22Rv1 (cell line): ENCODE data around the gene SYNDIG1.

Experiments
- H3K27ac ChIP-seq: fragments of 450-650 bp; 2 replicates; pipeline ENCODE4 v1.5.1; 2017
- ZFX ChIP-seq: fragments of 450-650 bp; IDR thresholded peaks from 2 replicates; pipeline ENCODE4 v1.6.1; 2017; ENCODE audit warnings: antibody characterized with exemption, borderline replicate concordance
- TF ChIP-seq, protein P1 (sequence below): fragments of 450-650 bp; IDR thresholded peaks from 2 replicates; pipeline ENCODE4 v1.5.1; 2017; ENCODE audit warnings: mild to moderate bottlenecking

SYNDIG1 gene

DNA sequence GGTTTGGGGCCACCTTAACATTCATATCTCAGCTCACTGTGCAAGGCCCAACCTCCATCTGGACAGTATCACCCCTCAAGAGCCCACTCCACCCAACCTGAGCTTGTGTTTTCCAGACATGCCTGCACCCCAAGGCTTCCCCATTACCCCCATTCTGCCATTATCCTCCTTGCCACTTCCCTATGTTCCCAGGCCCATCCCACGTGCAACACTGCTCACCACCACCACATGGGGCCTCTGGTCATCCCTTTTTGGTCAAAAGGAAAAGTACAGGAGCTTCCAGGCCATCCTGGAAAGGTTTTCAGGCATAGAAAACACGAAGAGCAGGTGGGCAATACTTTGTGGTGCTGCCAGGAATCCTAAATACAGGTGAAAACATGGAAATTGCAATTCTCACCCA lies 140.3 kb downstream of the SYNDIG1 start:
- no peak for TF ChIP-seq ZFX
- TF ChIP-seq, protein P1, sequence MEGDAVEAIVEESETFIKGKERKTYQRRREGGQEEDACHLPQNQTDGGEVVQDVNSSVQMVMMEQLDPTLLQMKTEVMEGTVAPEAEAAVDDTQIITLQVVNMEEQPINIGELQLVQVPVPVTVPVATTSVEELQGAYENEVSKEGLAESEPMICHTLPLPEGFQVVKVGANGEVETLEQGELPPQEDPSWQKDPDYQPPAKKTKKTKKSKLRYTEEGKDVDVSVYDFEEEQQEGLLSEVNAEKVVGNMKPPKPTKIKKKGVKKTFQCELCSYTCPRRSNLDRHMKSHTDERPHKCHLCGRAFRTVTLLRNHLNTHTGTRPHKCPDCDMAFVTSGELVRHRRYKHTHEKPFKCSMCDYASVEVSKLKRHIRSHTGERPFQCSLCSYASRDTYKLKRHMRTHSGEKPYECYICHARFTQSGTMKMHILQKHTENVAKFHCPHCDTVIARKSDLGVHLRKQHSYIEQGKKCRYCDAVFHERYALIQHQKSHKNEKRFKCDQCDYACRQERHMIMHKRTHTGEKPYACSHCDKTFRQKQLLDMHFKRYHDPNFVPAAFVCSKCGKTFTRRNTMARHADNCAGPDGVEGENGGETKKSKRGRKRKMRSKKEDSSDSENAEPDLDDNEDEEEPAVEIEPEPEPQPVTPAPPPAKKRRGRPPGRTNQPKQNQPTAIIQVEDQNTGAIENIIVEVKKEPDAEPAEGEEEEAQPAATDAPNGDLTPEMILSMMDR = no peak
- no peak overlapping the region for H3K27ac ChIP-seq

DNA sequence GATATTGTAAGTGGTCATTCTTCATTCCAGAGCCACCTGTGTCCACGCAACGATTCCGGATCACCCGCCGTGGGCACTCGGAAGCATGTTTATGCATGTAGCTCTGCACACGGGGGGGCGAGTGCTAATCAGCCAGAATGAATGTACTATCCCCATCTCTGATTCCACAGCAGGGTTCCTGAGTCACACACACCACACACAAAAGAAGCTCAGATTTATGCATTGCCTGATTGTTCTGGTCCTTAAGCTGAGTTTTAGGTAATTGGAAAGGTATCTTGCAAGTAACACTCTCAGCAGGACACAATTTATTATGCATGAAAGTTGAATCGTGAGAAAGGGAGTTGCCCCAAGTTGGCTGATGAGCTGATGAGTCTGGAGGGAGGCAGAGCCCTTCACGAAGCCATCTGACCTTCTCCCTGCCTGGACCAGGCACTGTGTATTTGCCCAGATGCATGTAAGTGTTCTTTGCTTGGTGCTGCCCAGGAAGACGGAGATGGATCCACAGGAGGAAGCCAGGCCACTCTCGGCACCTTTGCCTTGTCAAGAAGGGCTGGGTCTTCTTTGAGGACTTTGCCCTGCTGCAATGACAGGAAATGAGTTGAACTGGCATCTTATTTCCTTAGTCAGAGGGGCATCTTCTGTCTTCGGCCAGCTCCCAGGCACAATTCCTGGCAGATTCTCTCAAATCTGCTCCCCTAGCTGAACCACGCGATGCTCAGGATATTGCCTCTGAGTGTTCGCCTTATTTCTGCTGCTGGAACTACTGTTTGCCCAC lies 141.1 kb downstream of the SYNDIG1 start:
- H3K27ac ChIP-seq = no peak overlapping the region
- TF ChIP-seq, protein P1 = no peak
- TF ChIP-seq ZFX = no peak

DNA sequence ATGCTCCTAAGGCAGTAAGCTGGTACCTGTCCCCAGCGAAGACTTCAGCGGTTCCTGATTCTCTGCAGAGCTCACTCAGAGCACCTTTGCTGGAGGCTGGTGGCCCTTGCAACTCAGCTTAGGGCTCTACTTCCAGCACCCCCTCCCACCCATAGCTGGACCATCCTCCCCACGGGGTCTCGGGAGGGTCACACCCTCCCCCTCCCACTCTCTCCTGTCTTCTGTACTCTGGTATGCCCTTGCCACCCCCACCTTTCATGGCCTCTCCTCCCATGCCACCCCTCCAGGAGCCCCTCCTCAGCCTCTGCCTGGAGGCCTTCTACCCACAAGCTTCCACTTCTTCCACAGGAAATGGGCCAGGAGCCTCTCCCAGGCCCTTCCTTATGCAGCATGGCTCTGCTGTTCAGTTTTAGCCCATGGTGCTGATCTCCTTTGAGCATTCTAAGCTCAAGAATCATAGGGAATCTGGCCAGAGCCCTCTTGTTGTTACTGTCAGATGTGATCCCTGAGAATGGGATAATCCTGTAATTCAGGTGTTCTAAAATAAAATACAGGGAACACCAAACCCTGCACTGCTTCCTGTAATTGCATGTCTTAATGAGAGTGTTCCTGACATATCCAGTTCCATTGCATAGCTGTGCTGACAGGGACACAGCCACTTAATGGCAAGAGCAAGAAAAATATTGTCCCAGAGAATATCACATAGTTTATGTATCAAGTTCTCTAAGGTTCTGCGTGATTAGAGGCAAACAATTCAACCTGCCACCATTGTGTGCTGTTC lies 142.1 kb downstream of the SYNDIG1 start:
- no peak overlapping the region for H3K27ac ChIP-seq
- no peak for TF ChIP-seq ZFX
- TF ChIP-seq, protein P1 = no peak

DNA sequence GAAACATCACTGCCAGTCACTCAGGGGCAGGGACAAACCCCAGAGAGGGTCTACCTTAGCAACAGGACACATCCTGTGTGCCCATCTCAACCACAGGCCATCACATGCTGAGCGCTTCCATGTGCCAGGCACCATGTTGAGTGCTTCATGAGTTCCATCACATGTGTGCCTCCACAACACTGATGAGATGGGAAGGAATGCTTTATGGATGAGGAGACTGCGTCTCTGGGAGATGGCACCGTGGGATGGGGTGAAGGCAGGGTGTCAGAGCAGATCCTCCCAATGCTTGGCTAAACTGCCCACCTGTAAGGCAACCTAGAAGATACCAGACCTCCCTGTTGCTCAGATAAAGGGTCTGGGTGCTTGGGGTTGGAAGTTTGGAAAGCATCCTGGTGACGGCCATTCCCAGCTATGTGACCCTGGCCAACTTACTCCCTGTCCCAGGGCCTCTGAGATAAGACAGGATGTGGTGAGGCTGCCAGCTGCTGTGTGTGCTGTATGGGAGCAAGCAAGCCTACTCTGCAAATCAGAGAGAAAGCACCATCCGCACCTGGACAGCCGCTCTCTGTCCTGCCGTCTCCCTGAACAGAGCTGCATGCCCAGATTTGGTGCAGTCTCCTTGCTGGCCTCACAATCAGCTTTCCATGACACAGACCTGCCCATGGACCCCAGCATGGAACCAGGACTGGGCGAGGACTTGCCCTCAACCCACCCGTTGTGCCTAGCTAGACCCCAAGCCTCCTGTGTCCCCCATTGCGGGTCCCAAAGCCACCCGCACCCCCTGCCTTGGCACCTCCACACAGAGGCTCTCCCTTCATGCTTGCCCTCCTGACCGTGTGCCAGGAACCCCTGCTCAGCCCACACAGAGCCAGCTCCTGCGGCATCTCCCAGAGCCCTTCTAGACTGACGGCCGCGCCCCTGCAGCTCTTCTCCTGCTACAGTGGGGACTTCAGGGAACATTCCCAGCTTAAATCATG lies 143.7 kb downstream of the SYNDIG1 start:
- H3K27ac ChIP-seq = no peak overlapping the region
- no peak for TF ChIP-seq ZFX
- TF ChIP-seq, protein P1 = no peak

DNA sequence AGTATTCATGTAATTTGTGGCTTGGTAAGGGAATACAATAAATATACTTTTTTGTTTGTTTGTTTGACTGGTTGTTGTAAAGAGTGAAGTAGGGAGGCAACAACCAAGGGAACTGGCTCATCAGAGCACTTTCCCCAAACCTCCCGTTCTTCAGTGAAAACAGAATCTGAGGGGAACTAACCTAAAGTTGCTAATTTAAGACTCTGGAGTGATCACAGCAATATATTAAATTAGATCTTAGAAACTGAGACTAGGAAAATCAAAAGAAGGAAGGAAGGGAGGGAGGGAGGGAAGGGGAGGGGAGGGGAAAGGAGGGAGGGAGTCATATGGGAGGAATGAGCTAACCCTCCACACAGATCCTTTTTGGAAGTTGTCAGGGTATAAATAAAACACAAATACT lies 144.9 kb downstream of the SYNDIG1 start:
- H3K27ac ChIP-seq = no peak overlapping the region
- TF ChIP-seq, protein P1 = no peak
- no peak for TF ChIP-seq ZFX

DNA sequence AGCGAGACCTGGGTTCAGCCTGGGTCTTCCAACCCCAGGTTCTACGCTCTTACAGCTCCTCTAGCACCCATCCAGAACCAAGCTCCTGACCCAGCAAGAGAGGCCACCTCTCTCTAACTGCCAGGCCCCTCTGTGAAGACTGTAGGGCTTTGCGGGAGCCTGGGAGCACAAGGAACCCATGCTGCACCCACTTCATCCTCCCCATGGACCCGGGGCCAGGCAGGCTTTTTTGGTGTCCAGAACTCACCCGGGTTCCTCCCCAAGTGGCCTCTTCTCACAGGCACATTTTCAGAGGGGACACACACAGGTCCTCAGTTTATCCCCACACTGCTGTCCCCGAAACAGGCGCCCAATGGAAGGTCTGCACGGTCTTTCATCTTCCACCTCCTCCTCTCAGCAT lies 145.9 kb downstream of the SYNDIG1 start:
- TF ChIP-seq, protein P1 = no peak
- TF ChIP-seq ZFX = no peak
- no peak overlapping the region for H3K27ac ChIP-seq
